Left lobe of liver (tissue), 2 donors: Measurements from ENCODE around the gene HSD11B2. TPM values are rescaled to one million over a fixed set of nuclear protein-coding genes. Genes with fewer than 3 reads are reported as not detected.

Experiments
- ATAC-seq: fragments of 200-7000 bp; cut with Tn5 transposase; one replicate; pipeline ENCODE4 v1.9.1; 2020; ENCODE audit warnings: mild to moderate bottlenecking, moderate library complexity
- DNase-seq: peaks from one replicate; pipeline ENCODE4 v3.0.0-alpha.2; 2020; ENCODE audit warnings: low spot score
- total RNA-seq: library from RNA; stranded (reverse); gene quantifications from one replicate; pipeline ENCODE4 v1.2.1, GENCODE V29; 2021
- donor health status: DM: no; HTN: no; CAD: no; lungs with moderate emphysema.
- donor health status: DM: no; HTN: yes; CAD: no.

Gene HSD11B2
- total RNA-seq, 1 donor from 2014 or later: 3.1 TPM

DNA sequence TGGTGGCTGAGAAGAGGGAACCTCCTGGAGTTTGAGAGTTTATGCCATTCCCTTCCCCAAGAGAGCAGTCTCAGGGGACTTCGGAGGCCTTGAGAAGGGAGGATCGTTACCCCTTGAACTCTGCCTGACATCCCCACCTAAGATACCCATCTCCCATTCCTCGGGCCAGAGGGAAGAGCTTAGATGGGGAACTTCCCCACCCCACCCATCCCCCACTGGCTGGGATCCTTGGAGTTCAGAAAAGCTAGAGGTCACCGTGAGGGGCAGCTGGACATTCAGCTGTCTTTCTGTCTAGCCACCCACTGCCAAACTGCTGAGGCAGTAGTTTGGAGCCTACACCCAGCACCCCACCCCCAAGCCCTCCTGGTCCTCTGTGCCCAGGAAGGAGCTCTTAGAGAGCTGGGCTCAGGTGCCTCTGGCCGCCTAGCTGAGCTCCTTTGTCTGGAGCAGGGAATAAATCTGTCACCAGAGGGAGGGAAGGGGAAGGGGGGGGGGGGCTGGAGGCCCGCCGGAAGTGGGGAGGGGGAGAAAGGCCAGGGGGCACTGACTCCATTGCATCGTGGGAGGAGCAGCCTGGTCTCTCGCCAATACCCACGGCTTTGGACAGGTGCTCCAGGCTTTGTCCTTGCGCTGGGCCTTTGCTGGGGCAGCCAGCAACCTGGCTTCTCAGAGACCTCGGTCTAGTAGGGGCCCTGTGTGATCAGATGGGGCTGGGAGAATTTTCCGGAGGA, 1.0 kb downstream of the HSD11B2 start:
- no peak for DNase-seq
- ATAC-seq: no peak

DNA sequence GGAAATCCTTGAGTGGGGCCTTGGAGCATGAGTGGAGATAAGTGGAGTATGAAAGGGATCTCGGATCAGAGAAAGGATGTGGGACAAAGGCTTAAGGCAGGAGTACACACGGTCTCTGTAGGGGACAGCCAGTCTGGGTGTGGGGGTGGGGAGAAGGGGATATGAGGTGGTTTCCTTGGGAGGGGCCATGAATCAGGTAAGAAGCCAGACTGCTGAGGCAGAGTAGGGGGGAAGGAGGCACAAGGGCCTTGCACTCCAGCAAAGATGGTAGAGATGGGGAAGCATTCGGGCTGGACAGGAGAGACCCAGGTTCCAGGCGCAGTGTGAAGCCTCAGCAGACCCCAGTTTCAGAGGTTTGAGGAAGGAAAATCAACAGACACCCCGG, 1.6 kb downstream of the HSD11B2 start:
- no peak for DNase-seq
- ATAC-seq: no peak

DNA sequence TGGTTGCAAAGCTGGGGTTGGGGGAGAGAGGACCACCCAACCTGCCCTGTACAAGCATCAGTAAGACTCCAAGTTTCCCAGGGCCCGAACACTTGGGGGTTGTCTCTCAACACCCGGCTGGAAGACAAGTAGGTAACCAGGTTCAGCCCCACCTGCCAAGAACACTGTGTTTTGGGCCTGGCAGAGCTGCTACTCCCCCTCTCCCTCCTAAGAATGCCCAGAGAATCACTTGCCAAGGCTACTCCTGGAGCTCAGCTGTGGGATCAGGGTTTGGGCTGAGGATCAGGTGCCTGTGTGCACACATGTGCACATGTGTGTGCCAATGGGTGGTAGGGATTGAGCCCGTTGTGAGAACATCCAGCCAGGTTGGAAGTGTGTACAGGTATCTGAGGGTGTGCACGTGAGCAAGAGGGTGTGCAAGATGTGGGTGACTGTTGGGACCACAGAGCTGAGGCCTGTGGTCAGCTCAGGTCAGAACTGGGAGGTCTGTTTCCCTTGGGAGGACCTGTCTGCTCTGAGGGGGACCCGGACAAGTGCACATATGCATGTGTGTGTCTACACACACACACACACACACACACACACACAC, 2.3 kb downstream of the HSD11B2 start:
- DNase-seq (no peak), ATAC-seq (no peak)

DNA sequence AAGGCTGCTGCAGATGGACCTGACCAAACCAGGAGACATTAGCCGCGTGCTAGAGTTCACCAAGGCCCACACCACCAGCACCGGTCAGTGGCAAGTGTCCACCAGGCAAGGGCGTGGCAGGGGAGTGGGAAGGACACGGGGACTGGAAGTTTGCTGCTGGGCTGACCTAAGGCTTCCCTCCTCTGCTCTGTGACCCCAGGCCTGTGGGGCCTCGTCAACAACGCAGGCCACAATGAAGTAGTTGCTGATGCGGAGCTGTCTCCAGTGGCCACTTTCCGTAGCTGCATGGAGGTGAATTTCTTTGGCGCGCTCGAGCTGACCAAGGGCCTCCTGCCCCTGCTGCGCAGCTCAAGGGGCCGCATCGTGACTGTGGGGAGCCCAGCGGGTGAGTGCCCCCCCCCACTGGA, 4.8 kb downstream of the HSD11B2 start:
- ATAC-seq (no peak), DNase-seq (no peak)

DNA sequence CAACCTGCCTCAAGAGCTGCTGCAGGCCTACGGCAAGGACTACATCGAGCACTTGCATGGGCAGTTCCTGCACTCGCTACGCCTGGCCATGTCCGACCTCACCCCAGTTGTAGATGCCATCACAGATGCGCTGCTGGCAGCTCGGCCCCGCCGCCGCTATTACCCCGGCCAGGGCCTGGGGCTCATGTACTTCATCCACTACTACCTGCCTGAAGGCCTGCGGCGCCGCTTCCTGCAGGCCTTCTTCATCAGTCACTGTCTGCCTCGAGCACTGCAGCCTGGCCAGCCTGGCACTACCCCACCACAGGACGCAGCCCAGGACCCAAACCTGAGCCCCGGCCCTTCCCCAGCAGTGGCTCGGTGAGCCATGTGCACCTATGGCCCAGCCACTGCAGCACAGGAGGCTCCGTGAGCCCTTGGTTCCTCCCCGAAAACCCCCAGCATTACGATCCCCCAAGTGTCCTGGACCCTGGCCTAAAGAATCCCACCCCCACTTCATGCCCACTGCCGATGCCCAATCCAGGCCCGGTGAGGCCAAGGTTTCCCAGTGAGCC, 5.8 kb downstream of the HSD11B2 start:
- ATAC-seq (no peak), DNase-seq (no peak)

DNA sequence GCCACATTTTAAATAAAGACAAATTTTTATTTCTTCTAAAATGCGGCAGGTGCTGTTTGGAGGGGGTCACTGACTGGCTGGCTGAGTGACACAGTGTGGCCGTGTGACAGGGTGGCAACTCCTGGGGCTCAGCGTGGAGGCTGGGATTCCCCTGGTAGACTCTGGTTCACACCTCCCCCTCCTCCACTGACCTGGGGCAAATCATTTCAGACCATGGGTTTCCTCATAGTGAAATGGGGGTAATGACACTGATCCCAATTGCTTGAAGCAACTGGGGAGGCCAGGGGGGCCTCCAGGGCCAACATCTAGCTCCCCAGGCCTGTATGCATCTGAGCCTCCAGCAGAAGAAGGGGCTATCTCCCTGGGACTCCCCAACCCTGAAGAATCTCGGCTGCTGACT, 6.6 kb downstream of the HSD11B2 start:
- no peak for ATAC-seq
- DNase-seq: no peak

DNA sequence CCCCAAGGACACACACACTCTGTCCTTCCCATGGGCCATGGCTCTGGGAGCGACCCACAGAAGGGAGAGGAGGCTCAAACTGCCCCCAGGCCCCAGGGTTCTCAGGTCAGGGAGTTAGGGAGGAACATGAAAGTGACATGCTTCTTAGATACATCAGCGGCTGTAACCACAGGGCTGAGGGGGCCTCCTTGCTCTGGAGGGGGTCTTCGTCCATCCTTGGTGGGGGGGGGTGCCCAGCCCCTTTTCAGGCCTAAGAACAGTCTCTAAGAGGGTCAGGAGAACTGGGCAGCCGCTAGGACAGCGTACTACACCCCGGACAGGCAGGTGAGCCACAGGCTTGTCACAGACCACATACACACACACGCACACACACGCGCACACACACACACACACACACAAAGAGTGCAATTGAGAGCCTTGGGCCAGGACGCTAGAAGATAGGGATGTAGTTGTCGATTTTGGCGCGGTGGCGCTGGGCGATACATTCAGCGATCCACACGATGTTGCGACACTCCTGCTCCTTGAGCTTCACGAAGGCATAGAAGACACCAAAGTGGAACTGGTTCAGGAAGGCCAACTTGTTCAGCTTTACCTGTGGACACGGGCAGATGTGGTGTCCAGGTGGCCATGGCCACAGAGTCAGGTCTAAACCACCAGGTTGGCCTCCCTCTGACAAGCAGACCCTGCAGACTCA, 7.3 kb downstream of the HSD11B2 start:
- DNase-seq: no peak
- no peak for ATAC-seq

DNA sequence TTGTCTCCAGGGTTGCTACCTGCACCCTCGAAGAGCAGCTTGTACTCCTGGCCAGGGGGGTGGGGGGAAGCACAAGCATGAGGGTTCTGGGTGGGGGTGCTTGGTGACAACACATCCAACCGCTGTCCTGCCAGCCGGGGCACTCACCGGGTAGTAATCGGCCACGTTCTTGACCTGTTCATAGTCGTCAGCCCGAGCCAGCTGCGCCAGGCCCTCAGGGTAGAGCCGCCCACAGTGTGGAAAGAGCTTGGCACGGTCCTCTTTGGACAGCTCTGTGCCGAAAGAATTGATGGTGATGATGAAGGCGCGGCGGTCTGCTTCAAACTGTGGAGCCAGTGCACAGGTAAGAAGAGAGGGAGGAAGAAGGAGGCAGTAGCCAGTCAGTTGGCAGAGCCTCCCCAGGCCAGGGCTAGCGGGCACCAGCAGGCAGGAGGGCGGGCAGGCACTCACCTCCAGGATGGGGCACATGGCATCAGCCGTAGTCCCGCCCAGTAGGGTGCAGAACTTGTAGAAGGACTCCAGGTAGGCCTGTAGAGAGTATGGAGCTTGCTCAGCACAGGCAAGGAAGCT, 8.0 kb downstream of the HSD11B2 start:
- ATAC-seq: peak; percentile 6
- DNase-seq: no peak

DNA sequence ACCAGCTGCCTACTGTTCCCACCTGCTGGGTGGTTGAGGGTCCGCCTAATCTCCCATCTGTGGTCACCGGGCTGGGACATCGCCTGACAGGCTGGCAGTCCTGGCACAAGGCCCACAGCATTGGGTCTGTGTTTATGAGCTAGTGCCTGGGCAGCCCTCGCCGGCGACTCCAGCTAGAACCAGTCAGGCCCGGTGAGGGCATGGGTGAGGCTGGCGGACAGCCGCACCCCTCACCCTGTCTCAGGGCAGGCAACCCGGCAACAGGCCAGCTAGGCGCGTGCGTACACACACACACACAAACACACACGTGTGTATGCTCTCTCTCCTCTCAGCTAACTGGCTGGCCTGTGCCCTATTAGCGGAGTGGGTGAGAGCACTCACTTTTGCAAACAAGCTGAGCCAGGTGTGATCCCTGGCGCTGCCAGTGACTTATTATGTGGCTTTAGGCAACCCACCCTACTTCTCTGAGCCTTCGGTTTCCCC, 10.4 kb downstream of the HSD11B2 start:
- DNase-seq (peak; percentile 80), ATAC-seq (peak; percentile 11)

DNA sequence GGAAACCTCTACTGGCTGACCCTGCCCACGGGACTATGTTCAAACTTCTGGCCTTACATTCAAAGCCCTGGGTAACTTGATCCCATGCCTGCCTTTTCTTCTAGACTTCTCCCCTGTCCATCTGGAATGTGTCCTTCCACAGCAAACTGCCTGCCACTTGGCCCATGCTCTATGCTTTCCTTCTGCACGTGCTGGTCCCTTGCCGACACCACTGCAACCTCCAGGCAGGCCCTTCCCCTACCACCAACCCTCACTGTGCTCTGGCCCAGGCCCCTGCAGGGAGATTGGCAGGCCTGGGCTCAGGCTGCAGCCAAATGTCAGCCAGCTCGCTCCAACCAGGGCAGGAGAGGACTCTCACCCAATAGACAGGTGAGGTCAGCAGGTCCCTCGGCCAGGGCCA, 11.0 kb downstream of the HSD11B2 start:
- ATAC-seq (peak; percentile 61), DNase-seq (peak; percentile 84)

DNA sequence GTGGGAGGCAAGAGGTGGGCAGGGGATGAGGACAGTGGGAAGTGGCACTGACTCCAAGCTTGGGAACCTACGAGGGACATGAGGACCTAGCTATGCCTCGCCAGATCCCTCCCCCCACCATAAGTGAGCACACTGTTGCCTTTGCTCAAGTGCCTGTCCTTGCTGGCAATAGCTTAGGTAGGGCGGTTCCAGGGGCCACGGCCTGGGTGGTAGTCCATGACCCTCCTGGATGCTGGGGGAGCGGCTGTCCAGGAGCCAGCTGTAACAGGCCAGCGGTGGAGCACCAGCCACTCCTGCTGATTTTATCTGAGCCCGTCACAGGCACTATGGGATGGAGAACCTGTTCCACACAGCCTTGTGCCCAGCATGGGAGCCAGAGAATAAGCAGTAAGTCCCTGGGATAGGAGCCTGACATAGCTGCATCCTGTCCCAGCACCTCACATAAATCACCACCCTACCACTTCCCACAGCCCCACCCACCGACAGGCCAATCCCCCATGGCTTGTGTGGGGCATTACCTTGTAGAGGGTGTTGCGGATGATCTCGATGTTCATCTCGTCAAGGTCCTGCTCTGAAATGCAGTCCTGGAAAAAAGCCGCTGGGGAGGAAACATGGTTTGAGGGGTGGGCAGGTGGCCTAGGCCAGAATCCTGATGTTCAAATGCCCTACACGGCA, 11.8 kb downstream of the HSD11B2 start:
- no peak for DNase-seq
- ATAC-seq: no peak

DNA sequence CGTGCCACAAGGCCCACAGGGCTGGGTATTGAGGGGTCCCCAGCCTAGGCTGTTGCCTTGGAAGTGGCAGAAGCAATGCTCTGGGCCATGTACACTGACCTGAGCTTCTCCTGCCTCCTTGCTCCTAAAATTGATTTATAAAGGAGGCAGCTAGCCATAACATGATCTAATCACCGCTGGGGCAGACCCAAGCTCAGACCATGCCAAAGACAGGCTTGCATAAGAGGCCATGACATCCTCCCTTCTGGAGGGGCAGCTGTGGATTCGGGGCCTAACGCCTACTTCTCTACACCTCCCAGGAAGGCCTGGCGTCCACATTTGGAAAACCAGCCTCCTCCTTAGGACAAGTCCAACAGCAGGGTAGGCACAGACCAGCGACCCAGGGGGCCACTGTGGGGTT, 12.3 kb downstream of the HSD11B2 start:
- ATAC-seq: peak; percentile 39
- DNase-seq: peak; percentile 82

DNA sequence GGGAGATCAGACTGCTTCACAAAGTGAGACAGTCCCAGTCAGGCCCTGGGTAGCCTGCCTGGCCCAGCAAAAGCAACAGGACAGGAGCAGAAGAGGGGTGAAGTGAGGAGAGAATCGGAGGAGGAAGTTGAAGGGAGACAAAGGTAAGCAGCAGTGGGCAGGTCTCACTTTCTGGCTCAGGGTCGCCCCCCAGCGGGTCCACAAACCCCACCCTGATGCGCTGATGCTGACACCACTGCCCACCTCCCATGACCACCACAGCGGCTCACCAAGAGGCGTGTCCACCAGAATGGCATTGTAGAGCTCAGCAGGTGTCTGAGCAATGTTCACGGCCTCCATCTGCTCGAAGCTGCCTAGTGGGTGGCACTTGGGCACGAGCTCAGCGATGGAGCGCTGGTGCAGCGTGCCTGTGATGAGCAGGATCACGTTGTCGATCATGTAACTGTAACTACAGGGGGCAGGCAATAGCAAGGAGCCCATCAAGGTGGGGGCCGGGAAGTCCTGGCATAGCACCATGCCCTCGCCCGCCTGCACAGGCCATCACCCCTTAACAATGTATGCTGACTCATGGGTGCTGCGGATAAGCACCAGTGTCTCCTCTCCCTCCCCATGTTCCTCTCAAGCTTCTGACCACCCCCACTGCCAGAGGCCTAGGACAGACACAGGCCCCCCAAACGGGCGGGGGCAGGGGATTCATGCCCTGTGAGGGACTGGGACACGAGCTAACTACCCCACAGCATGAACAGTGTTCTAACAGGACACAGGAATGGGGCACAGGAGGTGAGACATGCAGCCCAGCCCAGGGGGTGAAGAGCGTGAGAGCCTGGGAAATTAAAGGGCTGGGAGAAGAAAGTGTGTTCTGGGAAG, 13.6 kb downstream of the HSD11B2 start:
- no peak for ATAC-seq

DNA sequence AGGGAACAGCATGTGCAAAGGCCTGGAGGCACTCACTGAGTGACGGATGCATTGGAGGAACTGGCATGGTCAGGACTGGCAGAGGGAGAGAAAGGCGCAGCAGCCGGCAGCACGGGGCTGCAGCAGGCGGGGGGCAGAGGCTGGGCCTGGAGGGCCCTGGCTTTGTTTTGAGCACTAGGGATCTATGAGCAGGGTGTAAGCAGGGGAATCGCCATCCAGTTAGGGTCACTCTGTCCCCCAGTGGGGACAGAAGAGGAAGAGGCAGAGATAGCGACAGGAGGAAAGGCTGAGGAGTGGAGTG, 14.2 kb downstream of the HSD11B2 start:
- no peak for DNase-seq
- no peak for ATAC-seq

More for the DNA sequence above, 13.6 kb downstream of the HSD11B2 start:
- DNase-seq: no peak

DNA sequence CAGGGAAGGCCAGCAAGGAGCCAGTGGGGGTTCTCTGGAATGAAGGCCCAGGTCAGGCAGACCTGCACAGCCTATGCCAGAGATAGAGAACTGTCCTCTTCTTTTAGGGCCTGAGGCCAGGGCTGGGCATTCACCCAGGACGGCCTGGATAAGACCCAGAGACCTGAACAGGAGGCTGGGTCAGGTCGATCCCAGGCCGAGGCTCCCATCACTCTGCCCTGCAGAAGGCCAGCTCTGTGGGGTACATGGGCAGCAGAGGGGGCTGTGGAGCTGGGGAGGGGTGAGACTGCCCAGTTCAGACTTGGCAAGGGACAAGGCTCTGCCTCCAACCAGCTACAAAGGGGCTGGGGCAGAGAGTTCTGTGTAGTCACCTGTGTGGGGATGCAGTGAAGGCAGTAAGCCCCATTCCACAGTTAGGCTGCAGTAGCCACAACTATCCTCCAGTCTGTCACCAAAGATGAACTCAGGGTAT, 14.6 kb downstream of the HSD11B2 start:
- ATAC-seq: peak; percentile 61
- peak; percentile 97 for DNase-seq

DNA sequence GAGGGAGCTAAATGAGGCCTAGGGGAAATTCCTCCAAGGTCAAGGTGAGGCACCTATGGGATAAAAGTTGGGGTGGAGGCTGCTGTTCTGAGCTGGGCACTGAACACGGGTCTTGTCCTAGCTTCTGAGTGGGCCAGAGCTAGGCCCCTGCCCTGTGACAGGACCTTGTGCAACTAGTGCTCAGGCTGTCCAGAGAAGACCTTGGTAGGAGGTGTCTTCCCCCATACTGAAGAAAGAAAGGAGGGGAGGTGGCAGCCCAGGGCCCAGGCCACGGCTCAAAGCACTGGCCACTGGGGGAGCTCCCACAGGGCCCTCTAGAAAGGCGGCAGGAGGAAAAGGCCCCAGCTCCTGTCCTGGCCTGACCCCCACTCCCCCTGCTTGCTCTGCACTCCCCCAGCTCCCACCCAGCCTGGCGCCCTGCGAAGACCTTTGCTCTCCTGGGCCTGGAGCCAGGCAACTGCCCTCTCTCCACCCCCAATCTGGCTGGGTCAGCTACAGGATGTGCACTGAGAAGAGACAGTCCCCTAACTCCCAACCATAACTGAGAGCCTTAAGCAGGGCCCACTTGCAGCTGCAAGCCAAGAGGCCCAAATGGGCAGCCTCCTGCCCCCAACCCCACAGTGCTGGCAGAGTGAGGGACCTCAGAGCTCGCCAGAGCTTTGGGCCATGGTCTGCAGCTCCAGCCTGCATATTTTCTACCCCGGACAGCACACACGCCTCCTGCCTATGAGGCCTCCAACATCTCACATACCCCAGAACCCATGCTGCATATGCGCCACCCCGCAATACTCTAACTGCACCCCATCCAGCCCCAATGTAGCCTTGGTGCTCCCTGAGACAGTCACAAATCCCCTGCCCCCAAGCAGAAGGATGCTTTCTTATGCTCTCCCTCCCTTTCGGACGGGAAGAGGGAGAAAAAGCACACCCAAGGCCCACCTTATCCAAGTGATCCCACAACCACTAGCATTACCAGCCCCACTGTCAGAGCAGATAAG, 15.3 kb downstream of the HSD11B2 start:
- peak; percentile 59 for ATAC-seq
- peak; percentile 92 for DNase-seq

DNA sequence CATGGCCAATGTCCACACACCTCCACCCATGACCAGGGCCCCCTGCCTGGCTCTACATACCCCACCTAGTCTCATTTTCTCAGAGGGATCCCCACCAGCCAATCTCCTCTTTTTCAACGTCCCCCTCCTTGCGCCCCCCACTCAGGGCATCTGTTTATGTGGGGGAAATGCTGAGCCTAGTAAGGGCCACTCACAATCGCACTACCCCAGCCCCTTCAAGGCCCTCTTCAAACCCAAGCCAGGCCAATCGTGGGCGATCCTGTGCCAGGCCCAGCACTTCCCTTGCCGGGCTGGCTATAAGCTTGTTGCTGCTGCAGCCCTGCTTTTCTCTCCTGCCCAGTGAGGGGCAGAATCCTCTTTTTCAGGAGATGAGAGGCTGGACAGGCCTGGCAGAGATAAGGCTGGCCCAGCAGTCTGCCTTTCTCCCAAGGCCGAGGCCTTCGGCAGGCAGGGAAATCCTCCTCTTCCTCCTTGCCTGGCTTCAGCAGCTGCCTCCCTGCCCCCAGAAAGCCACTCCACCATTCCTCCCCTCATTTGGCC, 16.1 kb downstream of the HSD11B2 start:
- DNase-seq (no peak), ATAC-seq (no peak)

DNA sequence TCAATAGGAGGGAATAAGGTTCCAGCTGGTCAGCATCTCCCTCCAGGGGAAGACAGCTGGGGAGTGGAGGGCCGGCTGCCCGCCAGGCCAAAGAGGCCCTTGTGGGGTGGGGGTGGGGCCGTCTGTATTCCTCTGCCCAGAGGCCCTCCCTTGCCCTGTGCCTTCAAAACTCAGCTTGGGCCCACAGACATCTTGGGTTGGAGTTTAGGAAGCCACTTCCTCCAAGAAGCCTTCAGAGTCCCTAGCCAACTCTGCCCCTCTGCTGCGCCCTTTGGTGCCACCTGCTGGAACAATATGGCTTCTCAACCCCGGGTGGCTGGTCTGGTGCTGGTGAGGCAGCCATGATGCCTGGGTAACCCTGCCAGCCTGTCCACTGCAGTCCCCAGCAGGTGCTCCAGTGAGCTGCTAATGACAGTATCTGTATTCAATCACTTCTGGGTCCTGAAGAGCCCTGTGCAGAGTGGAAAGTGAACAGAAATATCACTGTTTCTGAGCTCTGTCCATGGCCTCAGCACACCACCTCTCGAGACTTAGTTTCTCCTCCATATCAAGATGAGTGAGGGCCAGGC, 16.7 kb downstream of the HSD11B2 start:
- DNase-seq (no peak), ATAC-seq (no peak)
